Neural cell (in vitro differentiated cells): ENCODE results near the gene DLGAP4. TPM values are rescaled to one million over a fixed set of nuclear protein-coding genes. Genes with fewer than 3 reads are reported as not detected.

ENCODE experiments used
- H2AFZ ChIP-seq: fragments of 200-600, 300-800 bp; sonication (generic), shearing (Covaris generic); 2 replicates; pipeline ENCODE4 v1.6.0; 2014; ENCODE audit warnings: low read depth, mild to moderate bottlenecking, antibody characterized with exemption, low read length, moderate library complexity
- H3F3A ChIP-seq: fragments of 200-600 bp; shearing (Covaris generic); 2 replicates; pipeline ENCODE4 v1.6.1; 2016; ENCODE audit warnings: mild to moderate bottlenecking, moderate library complexity, mixed read lengths, antibody characterized with exemption, low read length; ENCODE audit not compliant: insufficient read depth, poor library complexity, severe bottlenecking
- H3K27ac ChIP-seq: fragments of 200-600, 300-800 bp; sonication (generic), shearing (Covaris generic); 2 replicates; pipeline ENCODE4 v1.5.1; 2014; ENCODE audit warnings: mild to moderate bottlenecking, low read length, moderate library complexity
- H3K27me3 ChIP-seq: fragments of 300-800, 200-600 bp; sonication (generic), shearing (Covaris generic); 2 replicates; pipeline ENCODE4 v1.6.0; 2014; ENCODE audit warnings: mild to moderate bottlenecking, low read depth, low read length, moderate library complexity; ENCODE audit not compliant: insufficient read depth
- H3K36me3 ChIP-seq: fragments of 300-800, 200-600 bp; sonication (generic), shearing (Covaris generic); 2 replicates; pipeline ENCODE4 v1.5.1; 2014; ENCODE audit warnings: mild to moderate bottlenecking, antibody characterized with exemption, low read length, moderate library complexity; ENCODE audit not compliant: insufficient read depth
- H3K4me2 ChIP-seq: fragments of 300-800, 200-600 bp; sonication (generic), shearing (Covaris generic); 2 replicates; pipeline ENCODE4 v1.6.0; 2014; ENCODE audit warnings: mild to moderate bottlenecking, low read length
- H3K4me3 ChIP-seq: fragments of 300-800, 200-600 bp; sonication (generic), shearing (Covaris generic); 2 replicates; pipeline ENCODE4 v1.5.1; 2014; ENCODE audit warnings: mild to moderate bottlenecking, low read length, moderate library complexity
- H3K79me2 ChIP-seq: fragments of 200-600 bp; shearing (Covaris generic); replicated peaks from 2 replicates; pipeline ENCODE4 v1.6.0; 2014; ENCODE audit warnings: mild to moderate bottlenecking, low read length, moderate library complexity; ENCODE audit not compliant: insufficient read depth
- H3K9ac ChIP-seq: fragments of 300-800, 200-600 bp; sonication (generic), shearing (Covaris generic); 2 replicates; pipeline ENCODE4 v1.6.1; 2016; ENCODE audit warnings: mild to moderate bottlenecking, low read length, mixed read lengths
- H3K9me2 ChIP-seq: fragments of 200-600 bp; shearing (Covaris generic); 2 replicates; pipeline ENCODE4 v1.6.1; 2016; ENCODE audit warnings: mild to moderate bottlenecking, low read length, mixed read lengths; ENCODE audit not compliant: insufficient read depth
- H3K9me3 ChIP-seq: fragments of 200-600, 300-800 bp; sonication (generic), shearing (Covaris generic); 2 replicates; pipeline ENCODE4 v1.6.1; 2016; ENCODE audit warnings: mild to moderate bottlenecking, mixed run types, low read length, moderate library complexity, mixed read lengths
- H4K20me1 ChIP-seq: fragments of 200-600 bp; shearing (Covaris generic); 2 replicates; pipeline ENCODE4 v1.6.1; 2016; ENCODE audit warnings: mild to moderate bottlenecking, mixed run types; ENCODE audit not compliant: insufficient read depth
- CTCF ChIP-seq: fragments of 450-650 bp; IDR thresholded peaks from 2 replicates; pipeline ENCODE4 v1.5.1; 2014; ENCODE audit warnings: antibody characterized with exemption, mild to moderate bottlenecking, moderate library complexity; ENCODE audit not compliant: poor library complexity, severe bottlenecking
- EP300 ChIP-seq: fragments of 450-650 bp; conservative IDR thresholded peaks from 2 replicates; pipeline ENCODE4 v1.6.1; 2014; ENCODE audit warnings: antibody characterized with exemption, mild to moderate bottlenecking, moderate library complexity; ENCODE audit not compliant: poor library complexity, severe bottlenecking
- EZH2 ChIP-seq: fragments of 200-600, 300-800 bp; shearing (Covaris generic), sonication (generic); IDR thresholded peaks from 2 replicates; pipeline ENCODE4 v1.6.1; 2014; ENCODE audit warnings: antibody characterized with exemption, low read length, borderline replicate concordance, mild to moderate bottlenecking; ENCODE audit not compliant: insufficient read depth, poor library complexity, severe bottlenecking
- MXI1 ChIP-seq: fragments of 450-650 bp; conservative IDR thresholded peaks from 2 replicates; pipeline ENCODE4 v1.6.1; 2014; ENCODE audit warnings: antibody characterized with exemption, mild to moderate bottlenecking; ENCODE audit not compliant: poor library complexity, severe bottlenecking
- POLR2AphosphoS5 ChIP-seq: IDR thresholded peaks from 2 replicates; pipeline ENCODE4 v1.6.1; 2012
- RAD21 ChIP-seq: fragments of 450-650 bp; conservative IDR thresholded peaks from 2 replicates; pipeline ENCODE4 v1.6.1; 2014; ENCODE audit warnings: antibody characterized with exemption, mild to moderate bottlenecking, moderate library complexity
- SMC3 ChIP-seq: fragments of 450-650 bp; conservative IDR thresholded peaks from 2 replicates; pipeline ENCODE4 v1.6.1; 2014; ENCODE audit warnings: antibody characterized with exemption, mild to moderate bottlenecking, moderate library complexity; ENCODE audit not compliant: poor library complexity
- TAF1 ChIP-seq: IDR thresholded peaks from 2 replicates; pipeline ENCODE4 v1.6.1; 2012; ENCODE audit warnings: low read depth
- polyA plus RNA-seq: library from polyadenylated mRNA; depleted of rRNA; stranded (reverse); fragments of >200 nt; gene quantifications from 2 replicates; pipeline ENCODE4 v1.2.3, GENCODE V29; 2014
- TF ChIP-seq, protein P1 (sequence below): IDR thresholded peaks from 2 replicates; pipeline ENCODE4 v1.6.1; 2012; ENCODE audit warnings: borderline replicate concordance

The DLGAP4 gene
- polyA plus RNA-seq, 1 donor from 2014 or later = 31.2 TPM

- TF ChIP-seq SMC3 (no peak), CTCF (no peak), MXI1 (no peak), EZH2 (no peak), RAD21 (no peak), POLR2AphosphoS5 (no peak), TAF1 (no peak), EP300 (no peak)
- TF ChIP-seq, protein P1, sequence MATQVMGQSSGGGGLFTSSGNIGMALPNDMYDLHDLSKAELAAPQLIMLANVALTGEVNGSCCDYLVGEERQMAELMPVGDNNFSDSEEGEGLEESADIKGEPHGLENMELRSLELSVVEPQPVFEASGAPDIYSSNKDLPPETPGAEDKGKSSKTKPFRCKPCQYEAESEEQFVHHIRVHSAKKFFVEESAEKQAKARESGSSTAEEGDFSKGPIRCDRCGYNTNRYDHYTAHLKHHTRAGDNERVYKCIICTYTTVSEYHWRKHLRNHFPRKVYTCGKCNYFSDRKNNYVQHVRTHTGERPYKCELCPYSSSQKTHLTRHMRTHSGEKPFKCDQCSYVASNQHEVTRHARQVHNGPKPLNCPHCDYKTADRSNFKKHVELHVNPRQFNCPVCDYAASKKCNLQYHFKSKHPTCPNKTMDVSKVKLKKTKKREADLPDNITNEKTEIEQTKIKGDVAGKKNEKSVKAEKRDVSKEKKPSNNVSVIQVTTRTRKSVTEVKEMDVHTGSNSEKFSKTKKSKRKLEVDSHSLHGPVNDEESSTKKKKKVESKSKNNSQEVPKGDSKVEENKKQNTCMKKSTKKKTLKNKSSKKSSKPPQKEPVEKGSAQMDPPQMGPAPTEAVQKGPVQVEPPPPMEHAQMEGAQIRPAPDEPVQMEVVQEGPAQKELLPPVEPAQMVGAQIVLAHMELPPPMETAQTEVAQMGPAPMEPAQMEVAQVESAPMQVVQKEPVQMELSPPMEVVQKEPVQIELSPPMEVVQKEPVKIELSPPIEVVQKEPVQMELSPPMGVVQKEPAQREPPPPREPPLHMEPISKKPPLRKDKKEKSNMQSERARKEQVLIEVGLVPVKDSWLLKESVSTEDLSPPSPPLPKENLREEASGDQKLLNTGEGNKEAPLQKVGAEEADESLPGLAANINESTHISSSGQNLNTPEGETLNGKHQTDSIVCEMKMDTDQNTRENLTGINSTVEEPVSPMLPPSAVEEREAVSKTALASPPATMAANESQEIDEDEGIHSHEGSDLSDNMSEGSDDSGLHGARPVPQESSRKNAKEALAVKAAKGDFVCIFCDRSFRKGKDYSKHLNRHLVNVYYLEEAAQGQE = no peak
- no peak overlapping the region for H3K9ac ChIP-seq
- no peaks in the 10 kb centered on the region for H3K36me3 ChIP-seq
- H3K4me3 ChIP-seq = no peak overlapping the region
- peaks cover 45% of the 10 kb centered on the region for H3K79me2 ChIP-seq
- H3K4me2 ChIP-seq = no peak overlapping the region
- peaks cover 28% of the 10 kb centered on the region for H4K20me1 ChIP-seq
- H3K9me3 ChIP-seq = no peaks in the 10 kb centered on the region
- H3K27me3 ChIP-seq = no peaks in the 10 kb centered on the region
- H3K27ac ChIP-seq = no peak overlapping the region
- no peaks in the 10 kb centered on the region for H3F3A ChIP-seq
- no peak overlapping the region for H2AFZ ChIP-seq
- H3K9me2 ChIP-seq = no peaks in the 10 kb centered on the region
Observed at GRCh38 chr20:36491901-36492617, 185.9 kb downstream of the DLGAP4 start.

GRCh38 chr20:36493051-36493800 is 187.1 kb downstream of the DLGAP4 start:
- Histone ChIP-seq H3K4me2 (no peak overlapping the region), H3K36me3 (no peaks in the 10 kb centered on the region), H3K79me2 (peaks cover 45% of the 10 kb centered on the region), H3K27me3 (no peaks in the 10 kb centered on the region), H3K9me2 (no peaks in the 10 kb centered on the region), H3K27ac (no peak overlapping the region), H3F3A (no peaks in the 10 kb centered on the region), H2AFZ (no peak overlapping the region), H4K20me1 (peaks cover 28% of the 10 kb centered on the region), H3K9ac (no peak overlapping the region), H3K9me3 (no peaks in the 10 kb centered on the region), H3K4me3 (no peak overlapping the region)
- TF ChIP-seq SMC3 = no peak
- TF ChIP-seq EP300 = no peak
- TF ChIP-seq TAF1 = no peak
- no peak for TF ChIP-seq MXI1
- TF ChIP-seq RAD21 = no peak
- TF ChIP-seq POLR2AphosphoS5 = no peak
- TF ChIP-seq EZH2 = no peak
- TF ChIP-seq CTCF = no peak
- TF ChIP-seq, protein P1 = no peak
